ENCODE measurements around the gene DUSP12. TPM values are rescaled to one million over a fixed set of nuclear protein-coding genes. Genes with fewer than 3 reads are reported as not detected.

Gene DUSP12
- total RNA-seq, 1 experiment from 2014 or later, result 28.0 TPM

- no peaks in the 10 kb centered on the region for H3K4me1 ChIP-seq (ENCODE audit: insufficient read depth, low read length)
- no peak overlapping the region for H4K8ac ChIP-seq (replicated peaks; ENCODE audit: insufficient read length, low read depth, low read length)
- H2AFZ ChIP-seq (ENCODE audit: low read length), result no peak overlapping the region
- H2BK12ac ChIP-seq (ENCODE audit: insufficient read length, low read depth, low read length), result no peak overlapping the region
- no peak overlapping the region for H3K14ac ChIP-seq (ENCODE audit: insufficient read depth, low read length)
- no peaks in the 10 kb centered on the region for H3K23me2 ChIP-seq (ENCODE audit: insufficient read length, low read depth, low read length, poor library complexity, severe bottlenecking)
- H3K4me3 Mint-ChIP-seq, result no peak overlapping the region
- H3K9me3 Mint-ChIP-seq, result no peaks in the 10 kb centered on the region
- no peaks in the 10 kb centered on the region for H3K27me3 Mint-ChIP-seq (ENCODE audit: low read depth)
- no peak overlapping the region for H2BK15ac ChIP-seq (ENCODE audit: low read depth, low read length)
- H3K79me2 ChIP-seq (ENCODE audit: insufficient read depth, low read length), result no peaks in the 10 kb centered on the region
- no peak overlapping the region for H2BK120ac ChIP-seq (ENCODE audit: low read depth, low read length, poor library complexity, severe bottlenecking)
- H3K9ac ChIP-seq (ENCODE audit: extremely low read depth, insufficient read length, low read length), result no peak overlapping the region
- H3K23ac ChIP-seq (ENCODE audit: insufficient read length, low read depth, low read length), result no peak overlapping the region
- no peak overlapping the region for H3K4ac ChIP-seq (ENCODE audit: low read depth, low read length)
- no CpG with 5 or more reads among the region's 1 CpG for WGBS (ENCODE audit: extremely low coverage, insufficient read length, low lambda C conversion rate)
- no peak for TF ChIP-seq CTCF (conservative IDR thresholded peaks at IDR 0.05)
- no peak for DNase-seq
- no peak overlapping the region for H3K27ac ChIP-seq (ENCODE audit: insufficient read length, low read depth, low read length)
- no peak overlapping the region for H2AK5ac ChIP-seq (ENCODE audit: insufficient read length, low read length)
- H3K9me3 ChIP-seq (ENCODE audit: control insufficient read depth, low read depth, low read length), result no peaks in the 10 kb centered on the region
- no peak overlapping the region for H4K5ac ChIP-seq (ENCODE audit: insufficient read length, low read depth, low read length)
- H3K27ac Mint-ChIP-seq, result peak overlapping the region in 1 of 3 experiments; percentile 41; a peak in 2 of 7 replicates
- H3K18ac ChIP-seq (ENCODE audit: insufficient read length, low read depth, low read length), result no peak overlapping the region
- H3T11ph ChIP-seq (ENCODE audit: low read length), result no peak overlapping the region
- H3K27me3 ChIP-seq (ENCODE audit: insufficient read depth, low read length), result no peaks in the 10 kb centered on the region
- H3K36me3 Mint-ChIP-seq (ENCODE audit: insufficient read depth in 1 of 3, low read depth in 3 of 3), result peaks cover 0 to 5% (median 0%) of the 10 kb centered on the region in 3 experiments; a peak in 1 of 7 replicates
- H4K91ac ChIP-seq (ENCODE audit: insufficient read length, low read depth, low read length), result no peak overlapping the region
- H3K56ac ChIP-seq (ENCODE audit: insufficient read length, low read depth, low read length), result no peak overlapping the region
- H3K79me1 ChIP-seq (ENCODE audit: insufficient read depth, low read depth, low read length, poor library complexity, severe bottlenecking), result no peaks in the 10 kb centered on the region
- no peaks in the 10 kb centered on the region for H4K20me1 ChIP-seq (ENCODE audit: control insufficient read depth, insufficient read depth, insufficient read length)
- no peak overlapping the region for H2BK5ac ChIP-seq (ENCODE audit: insufficient read length, low read length)
- H2BK20ac ChIP-seq (ENCODE audit: low read depth, low read length, poor library complexity, severe bottlenecking), result no peak overlapping the region
- no peak overlapping the region for H3K4me2 ChIP-seq (ENCODE audit: insufficient read depth, insufficient read length, low read length)
- H3K4me1 Mint-ChIP-seq, result no peaks in the 10 kb centered on the region
Observed at GRCh38 chr1:161784968-161785367, 35.4 kb downstream of the DUSP12 start.
